Epithelial cell of prostate (primary cell): ENCODE results near the gene SMURF2.
"Not testable (repeated sequence)": the region's sequence is repeated elsewhere in the genome, so short reads cannot be mapped to it uniquely, and the experiment has no call there.

Experiments used
- DNase-seq: peaks from one replicate; pipeline ENCODE4 v3.0.0-alpha.2; 2011; ENCODE audit warnings: low read depth, low spot score
- H3K27ac ChIP-seq: fragments of 450-650 bp; 2 replicates; pipeline ENCODE4 v1.5.1; 2017; ENCODE audit warnings: mild to moderate bottlenecking

The SMURF2 gene

DNA sequence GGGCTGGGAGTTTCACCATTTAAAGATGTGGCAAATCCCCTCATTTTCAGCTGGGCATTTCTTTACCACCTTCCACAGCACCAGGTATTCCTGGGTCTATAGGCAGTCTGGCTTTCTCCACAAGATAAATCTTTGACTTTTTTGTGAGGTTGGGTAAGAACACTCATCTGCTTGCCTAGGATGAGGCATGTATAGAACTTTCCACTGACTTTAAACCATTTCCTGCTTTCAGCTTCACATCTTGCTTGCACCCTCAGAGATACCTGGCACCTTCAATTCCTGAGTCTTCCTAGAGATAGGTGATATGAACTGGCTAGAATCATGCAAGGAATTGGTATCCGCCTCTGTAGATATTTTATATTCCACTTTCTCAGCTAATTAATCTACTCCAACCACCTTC lies 27.9 kb downstream of the SMURF2 start:
- H3K27ac ChIP-seq = no peak overlapping the region

DNA sequence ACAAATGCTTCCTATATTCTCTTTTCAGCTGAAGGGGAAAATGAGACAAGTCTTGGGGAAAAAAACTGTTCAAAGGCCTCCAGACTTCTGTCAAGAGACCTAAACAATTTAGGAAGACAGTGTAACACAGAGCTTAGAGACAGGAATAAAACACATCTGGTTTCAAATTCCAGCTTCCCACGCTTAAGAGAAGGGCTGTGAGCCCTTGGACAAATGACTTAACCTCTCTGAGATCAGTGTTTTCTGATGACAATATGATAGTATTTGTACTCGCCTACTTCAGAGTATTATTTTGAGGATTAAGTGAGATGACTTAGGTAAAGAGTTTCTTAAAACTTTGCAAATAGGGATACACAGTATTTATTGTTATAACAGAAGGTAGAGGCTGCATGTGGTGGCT lies 29.5 kb downstream of the SMURF2 start:
- no peak overlapping the region for H3K27ac ChIP-seq
- DNase-seq = no peak

More for the DNA sequence above, 27.9 kb downstream of the SMURF2 start:
- no peak for DNase-seq

DNA sequence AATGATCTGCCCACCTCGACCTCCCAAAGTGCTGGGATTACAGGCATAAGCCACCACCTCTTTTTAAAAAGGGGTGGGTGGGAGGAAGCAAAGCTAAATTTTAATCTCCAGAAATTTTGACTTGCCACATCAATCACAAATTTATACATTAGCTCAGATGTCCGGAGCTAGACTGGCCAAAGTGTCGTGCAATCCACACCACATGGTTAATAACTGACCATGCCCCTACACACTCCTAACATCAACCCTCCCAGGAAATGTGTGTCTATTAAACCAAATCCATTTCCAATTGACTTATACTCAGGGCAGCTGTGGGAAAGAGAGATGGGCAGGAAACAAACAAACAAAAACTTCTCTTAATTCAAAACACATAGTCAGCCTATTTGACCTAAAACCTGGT lies 29.9 kb downstream of the SMURF2 start:
- no peak overlapping the region for H3K27ac ChIP-seq
- DNase-seq = no peak

DNA sequence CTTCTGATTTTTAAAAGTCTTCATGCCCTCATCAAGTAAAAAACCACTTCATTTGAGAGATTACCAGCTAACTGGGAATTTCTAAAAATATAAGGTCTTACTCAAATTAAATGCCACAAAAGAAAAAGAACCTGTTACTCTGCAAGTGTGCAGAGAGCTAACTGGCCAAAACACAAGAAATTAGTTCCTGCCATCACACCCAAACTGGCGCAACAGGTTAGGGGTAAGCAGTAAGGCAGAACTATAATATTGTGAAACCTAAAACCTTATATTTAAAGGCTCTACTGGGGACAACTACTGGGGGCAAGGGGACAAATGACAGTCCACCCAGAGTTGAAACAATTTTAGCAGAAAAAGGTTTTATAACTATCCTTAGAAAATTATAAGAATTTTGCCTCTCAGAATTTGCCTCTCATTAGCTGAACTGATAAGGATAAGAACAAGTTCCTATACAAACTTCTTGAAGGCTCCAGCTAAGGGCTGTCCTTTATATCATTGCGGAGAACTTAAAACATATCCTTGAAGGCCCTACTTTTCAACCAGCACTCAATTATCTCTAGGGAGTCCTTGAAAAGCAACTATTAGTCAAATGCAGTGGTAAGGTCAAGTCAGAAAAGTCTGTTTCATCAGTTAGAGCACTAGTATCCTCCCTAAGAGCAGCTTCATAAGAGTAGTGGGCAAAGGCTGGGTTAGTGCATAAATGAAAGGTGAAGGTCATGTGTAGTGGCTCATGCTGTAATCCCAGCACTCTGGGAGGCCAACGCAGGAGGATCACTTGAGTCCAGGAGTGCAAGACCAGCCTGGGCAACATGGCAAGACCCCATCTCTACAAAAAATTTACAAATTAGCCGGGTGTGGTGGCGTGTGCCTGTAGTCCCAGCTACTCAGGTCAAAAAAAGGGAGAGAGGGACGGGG lies 31.5 kb downstream of the SMURF2 start:
- no peak for DNase-seq

DNA sequence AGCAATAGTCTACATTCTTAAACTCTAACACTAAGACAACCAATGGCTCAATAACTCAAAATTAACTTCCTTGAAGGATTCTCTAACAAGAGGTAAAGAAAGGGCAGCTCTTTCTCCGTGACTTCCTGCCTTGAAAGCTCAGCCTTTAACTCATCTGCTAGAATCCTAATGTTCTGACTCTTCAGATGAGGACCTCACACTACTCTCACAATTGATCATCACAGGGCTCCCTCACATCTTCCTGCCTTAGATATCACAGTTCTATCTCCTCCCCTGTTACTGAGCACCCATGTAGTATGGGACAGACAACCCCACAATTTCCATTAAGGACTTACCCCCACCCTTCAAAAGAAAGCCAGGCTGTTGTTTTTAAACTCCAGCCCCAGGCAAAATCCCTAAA lies 33.5 kb downstream of the SMURF2 start:
- no peak overlapping the region for H3K27ac ChIP-seq
- no peak for DNase-seq

More for the DNA sequence above, 31.5 kb downstream of the SMURF2 start:
- H3K27ac ChIP-seq = no peak overlapping the region

DNA sequence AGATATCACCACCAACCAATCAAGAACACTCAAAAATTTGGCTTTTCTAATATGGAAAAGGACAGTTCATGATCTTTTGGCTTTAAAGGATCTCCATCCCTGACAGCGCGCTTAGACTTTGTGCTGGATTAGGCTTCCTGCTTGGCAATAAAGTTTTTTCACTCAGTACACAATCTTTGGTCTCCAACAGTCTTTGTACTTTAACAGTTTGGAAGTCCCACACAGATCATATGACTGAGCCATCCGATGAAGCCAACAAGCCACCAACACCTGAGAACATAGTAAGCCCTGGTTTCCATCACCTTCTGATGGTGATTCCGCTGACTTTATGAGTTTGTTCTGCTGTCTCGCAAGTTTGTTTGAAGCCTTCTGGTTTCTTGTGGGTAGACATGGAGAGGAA lies 34.3 kb downstream of the SMURF2 start:
- DNase-seq = no peak
- H3K27ac ChIP-seq = peak overlapping the region; percentile 10

DNA sequence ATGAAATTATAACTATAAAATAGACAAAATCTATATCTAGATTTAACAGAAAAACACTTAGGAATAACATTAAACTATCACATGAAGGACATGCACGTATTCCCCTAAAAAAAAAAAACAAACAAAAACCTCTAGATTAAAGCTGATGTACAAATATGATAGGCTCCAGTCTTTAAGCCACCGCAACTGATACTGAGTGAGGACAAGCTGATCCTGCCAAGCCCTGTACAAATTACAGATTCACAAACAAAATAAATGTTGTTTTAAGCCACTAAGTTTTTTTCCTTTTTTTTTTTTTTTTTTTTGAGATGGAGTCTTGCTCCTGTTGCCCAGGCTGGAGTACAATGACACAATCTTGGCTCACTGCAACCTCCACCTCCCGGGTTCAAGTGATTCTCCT lies 35.3 kb downstream of the SMURF2 start:
- no peak for DNase-seq
- peak overlapping the region; percentile 10 for H3K27ac ChIP-seq

DNA sequence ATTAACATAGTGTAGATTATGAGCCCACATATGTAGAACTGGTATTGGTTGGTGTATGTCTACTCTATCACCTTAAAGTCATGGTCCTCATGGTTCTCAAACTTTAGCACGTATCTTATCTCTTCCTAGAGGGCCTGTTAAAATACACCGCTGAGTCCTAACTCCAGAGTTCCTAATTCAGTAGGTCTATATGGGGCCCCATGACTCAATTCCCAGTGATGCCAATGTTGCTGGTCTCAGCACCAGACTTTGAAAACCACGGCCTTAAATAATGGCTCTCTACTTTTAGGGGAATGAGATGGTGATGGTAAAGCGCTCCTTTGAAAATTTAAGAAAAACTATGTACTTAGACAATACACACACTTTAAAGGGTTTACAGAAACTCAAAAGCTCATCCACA lies 36.6 kb downstream of the SMURF2 start:
- no peak for DNase-seq
- H3K27ac ChIP-seq = peak overlapping the region; percentile 79

DNA sequence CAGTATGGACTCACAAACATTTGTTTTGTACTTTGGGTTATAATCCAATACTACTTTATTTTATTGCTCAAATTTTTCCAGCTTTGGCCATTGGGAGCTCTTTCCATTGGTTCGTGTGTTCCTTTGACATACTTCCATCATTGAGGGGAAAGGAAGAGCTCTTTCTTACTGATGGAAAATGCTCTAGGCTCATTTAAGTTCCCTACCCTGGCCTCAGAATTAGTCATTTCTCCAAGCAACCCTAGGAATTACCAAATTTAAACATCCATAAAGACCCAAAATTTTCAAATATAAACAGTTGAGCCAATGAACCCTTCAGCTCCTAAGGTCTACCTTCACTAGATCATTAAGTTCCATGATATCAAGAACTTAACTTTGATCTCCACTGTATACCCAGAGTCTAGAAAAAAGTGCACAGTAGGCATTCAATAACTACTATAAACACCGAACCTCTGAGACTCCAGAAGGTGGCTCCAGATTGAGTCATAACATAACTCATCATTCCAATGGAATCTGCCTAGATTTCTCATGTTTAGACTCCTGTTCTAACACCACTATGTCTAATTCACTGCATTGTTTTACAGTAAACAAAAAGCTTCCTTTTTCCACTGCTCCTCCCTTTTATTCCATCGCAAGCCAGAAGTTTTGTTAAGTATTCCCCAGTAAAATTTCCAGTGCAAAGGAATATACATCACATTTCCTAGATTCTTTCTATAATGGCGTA lies 39.0 kb downstream of the SMURF2 start:
- peak overlapping the region; percentile 79 for H3K27ac ChIP-seq
- peak; percentile 26 for DNase-seq

DNA sequence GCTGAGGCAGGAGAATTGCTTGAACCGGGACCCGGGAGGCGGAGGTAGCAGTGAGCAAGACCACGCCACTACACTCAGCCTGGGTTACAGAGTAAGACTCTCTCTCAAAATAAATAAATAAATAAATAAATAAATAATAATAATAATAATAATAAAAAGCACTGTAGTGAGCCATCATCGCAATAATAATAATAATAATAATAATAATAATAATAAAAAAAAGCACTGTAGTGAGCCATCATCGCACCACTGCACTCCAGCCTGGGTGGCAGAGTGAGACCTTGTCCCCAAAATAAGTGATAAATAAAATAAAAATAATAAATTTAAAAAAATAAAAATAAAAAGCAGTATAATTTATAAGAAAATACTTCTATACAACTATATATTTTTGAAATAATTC lies 40.3 kb downstream of the SMURF2 start:
- no peak for DNase-seq
- peak overlapping the region; percentile 33 for H3K27ac ChIP-seq

DNA sequence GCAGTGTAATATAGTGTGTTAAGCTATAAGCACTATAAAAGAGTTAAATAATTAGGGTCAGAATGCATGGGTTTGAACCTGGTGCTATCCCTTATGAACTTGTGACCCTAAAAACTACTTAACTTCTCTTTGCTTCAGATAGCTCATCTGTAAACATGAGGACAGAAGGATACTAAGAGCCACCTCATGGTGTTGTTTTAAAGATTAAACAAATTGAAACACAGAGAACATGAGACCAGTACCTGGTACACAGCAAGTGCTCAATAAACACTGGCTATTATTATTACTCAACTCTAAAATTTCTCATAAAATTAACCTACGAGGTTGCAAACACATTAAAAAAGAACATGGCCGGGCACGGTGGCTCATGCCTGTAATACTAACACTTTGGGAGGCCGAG lies 43.3 kb downstream of the SMURF2 start:
- DNase-seq = no peak
- peak overlapping the region; percentile 21 for H3K27ac ChIP-seq

DNA sequence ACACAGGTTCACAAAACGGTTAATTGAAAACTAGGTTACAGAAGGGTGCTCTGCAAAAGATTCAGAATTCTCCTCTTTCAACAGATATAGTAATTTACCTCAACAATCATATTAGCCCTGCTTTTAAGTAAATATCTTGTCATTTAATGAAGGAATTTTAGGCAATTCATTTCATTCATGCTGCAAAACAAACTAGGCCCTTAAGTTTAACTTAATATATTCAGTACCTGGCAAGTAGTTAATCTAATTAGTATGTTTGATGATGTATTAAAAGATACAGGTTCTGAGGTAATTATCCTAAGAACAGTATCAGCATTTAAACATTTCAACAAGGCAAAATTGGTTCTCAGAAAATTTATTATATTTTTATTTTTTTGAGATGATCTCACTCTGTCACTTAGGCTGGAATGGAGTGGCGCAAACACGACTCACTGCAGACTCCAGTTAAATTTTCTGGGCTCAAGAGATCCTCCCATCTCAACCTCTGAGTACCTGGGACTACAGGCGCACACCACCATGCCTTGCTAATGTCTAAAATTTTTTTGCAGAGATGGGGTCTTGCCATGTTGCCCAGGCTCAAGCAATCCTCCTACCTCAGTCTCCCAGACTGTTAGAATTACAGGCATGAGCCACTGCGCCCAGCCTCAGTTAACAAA lies 44.9 kb downstream of the SMURF2 start:
- DNase-seq = no peak
- H3K27ac ChIP-seq = no peak overlapping the region

DNA sequence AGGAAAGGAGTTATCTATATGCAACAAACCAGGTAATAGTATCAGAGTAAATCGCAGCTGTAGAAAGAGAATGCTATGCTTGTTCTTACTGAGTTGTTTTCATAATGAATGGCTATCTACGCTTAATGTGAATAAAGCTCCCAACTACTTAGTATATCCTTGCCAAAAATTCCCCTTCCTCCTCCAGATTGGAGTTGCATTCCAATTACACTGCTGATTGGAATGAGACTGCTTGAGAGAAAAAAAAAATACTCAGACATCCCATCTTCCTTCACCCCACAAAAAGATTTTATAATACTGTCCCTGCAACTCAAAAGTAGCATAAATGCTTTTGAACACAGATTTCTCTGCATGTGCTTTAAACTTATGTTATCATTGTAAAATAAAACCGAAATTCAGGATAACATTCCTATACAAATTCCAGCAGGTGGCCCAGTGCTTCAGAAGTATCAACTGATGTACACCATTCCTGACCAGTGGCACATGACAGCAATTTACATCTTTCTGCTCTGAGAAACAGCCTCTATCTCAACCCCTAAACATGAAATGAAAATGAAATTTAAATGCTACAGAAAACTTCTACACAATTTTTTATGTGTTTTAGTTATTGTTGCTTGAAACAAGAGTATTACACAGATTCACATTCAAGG lies 47.0 kb downstream of the SMURF2 start:
- no peak for DNase-seq
- no peak overlapping the region for H3K27ac ChIP-seq

DNA sequence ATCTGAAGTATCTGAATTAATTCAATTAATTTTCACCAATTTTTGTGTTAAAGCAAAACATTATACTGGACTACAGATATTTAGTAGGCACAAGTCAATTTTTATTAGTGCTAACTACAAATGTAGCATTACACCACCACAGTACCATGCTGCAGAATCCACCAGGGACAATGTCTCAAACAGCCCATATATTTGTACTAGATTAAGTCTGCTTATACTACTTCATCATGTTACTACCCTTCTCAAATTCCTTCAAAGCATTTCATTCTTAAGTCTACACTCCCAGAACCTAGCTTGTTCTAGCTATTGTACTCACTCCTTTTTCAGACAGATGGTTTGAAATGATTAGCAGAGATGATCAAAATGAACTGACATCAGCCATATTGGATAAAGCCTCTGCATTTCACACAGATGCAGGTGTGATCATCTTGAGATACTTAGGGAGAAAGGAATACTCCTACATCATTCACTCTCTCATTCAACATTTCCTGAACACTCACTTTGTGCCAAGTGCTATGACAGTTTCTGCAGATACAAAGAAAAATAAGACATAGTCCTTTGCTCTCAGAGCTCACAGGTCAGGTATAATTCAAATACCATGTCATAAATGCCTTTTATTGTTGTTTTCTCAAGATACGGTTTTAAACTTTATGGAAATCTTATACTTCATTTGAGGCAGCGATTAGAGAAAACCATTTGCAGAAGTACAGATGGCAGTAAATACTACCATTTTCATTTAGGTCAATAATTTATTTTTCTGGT lies 47.7 kb downstream of the SMURF2 start:
- DNase-seq = no peak
- H3K27ac ChIP-seq = no peak overlapping the region

DNA sequence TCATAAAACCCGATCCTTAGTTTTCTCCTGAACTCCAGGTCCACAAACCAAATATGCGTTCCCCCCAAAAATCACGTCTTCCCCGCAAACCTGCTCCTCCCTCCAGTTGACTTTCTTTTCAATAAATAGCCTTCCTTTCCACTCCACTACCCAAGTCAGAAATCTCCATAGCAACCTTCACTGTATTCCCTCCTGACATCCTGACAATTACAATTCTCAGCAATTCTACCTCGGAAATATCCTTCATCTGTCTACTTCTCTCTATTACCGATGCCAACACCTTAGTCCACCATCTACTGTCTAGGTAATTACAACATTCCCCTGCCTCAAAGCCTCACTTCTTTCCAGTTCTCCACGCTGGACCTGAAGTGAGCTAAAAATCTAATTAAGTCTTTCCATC lies 50.7 kb downstream of the SMURF2 start:
- no peak for DNase-seq
- no peak overlapping the region for H3K27ac ChIP-seq

DNA sequence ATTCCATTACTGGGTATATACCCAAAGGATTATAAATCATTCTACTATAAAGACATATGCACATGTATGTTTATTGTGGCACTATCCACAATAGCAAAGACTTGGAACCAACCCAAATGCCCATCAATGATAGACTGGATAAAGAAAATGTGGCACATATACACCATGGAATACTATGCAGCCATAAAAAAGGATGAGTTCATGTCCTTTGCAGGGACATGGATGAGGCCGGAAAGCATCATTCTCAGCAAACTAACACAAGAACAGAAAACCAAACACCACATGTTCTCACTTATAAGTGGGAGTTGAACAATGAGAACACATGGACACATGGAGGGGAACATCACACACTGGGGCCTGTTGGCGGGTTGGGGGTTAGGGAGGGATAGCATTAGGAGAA lies 51.9 kb downstream of the SMURF2 start:
- DNase-seq, H3K27ac ChIP-seq: not testable (repeated sequence)

DNA sequence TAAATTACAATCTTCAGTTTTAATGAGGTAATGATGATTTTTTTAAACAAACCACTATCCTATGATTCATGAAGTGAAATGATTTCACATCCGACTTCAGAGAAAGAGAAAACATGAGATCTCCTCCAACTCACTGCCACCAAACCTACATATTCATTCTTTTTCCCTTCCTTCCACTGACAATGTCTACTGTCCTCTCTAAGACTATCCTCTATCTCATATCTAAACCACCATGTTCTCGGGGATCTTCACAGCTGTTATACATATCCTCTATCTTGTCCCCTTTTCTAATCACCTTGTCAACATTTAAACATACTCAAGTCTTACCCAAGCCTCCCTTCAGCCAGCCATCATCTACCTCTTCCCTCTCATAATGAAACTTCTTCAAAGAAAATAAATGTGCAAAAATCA lies 53.5 kb downstream of the SMURF2 start:
- no peak for DNase-seq
- H3K27ac ChIP-seq = peak overlapping the region; percentile 19

DNA sequence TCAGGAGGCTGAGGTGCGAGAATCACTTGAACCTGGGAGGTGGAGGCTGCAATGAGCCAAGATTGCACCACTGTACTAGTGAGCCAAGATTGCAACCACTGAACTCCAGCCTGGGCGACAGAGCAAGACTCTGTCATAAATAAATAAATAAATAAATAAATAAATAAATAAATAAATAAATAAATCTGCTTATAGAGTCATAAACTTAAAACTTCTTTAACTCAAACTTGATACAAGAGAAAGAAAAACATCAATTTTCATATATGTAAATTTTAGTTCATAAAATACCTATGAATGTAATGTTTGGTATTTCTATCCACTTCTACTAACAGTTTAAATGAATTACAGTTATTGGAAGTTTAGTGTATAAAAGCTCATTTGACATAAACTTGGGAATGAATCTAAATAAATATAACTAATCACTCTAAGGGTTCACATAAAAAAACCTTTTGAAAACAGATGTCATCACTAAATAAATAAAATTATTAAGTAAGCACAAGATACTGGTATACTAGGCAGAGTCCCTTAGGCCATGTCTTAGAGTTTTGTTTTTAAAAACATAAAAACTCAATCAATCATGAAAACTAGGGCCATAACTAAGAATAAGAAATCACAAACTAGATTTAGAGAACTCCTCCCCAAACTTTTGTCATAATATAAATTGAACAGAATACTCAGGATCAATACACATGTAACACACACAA lies 54.1 kb downstream of the SMURF2 start:
- no peak for DNase-seq
- H3K27ac ChIP-seq = peak overlapping the region; percentile 19

DNA sequence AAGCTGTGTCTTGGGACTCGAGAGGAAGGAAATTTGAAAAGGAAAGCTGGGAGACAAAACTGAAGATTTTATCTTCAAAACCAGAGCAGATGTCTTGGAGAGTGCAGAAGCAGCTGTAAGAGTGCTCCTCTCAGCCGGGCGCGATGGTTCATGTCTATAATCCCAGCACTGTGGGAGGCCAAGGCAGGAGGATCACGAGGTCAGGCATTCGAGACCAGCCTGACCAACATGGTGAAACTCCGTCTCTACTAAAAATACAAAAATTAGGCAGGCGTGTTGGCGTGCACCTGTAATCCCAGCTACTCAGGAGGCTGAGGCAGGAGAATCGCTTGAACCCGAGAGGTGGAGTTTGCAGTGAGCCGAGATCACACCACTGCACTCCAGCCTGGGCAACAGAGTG lies 57.6 kb downstream of the SMURF2 start:
- peak overlapping the region; percentile 34 for H3K27ac ChIP-seq

More for the DNA sequence above, 57.6 kb downstream of the SMURF2 start:
- DNase-seq = not testable (repeated sequence)
